HG03558 (cell line): Measurements from ENCODE around the gene ACOT9.
"Not testable (repeated sequence)": the region's sequence is repeated elsewhere in the genome, so short reads cannot be mapped to it uniquely, and the experiment has no call there.

Source experiments
- ATAC-seq: cut with Tn5 transposase; IDR thresholded peaks from one replicate; pipeline ENCODE4 v1.9.1; 2021; ENCODE audit warnings: moderate number of reproducible peaks; ENCODE audit not compliant: unreplicated experiment; ENCODE audit errors: extremely low read depth

ACOT9 gene

DNA sequence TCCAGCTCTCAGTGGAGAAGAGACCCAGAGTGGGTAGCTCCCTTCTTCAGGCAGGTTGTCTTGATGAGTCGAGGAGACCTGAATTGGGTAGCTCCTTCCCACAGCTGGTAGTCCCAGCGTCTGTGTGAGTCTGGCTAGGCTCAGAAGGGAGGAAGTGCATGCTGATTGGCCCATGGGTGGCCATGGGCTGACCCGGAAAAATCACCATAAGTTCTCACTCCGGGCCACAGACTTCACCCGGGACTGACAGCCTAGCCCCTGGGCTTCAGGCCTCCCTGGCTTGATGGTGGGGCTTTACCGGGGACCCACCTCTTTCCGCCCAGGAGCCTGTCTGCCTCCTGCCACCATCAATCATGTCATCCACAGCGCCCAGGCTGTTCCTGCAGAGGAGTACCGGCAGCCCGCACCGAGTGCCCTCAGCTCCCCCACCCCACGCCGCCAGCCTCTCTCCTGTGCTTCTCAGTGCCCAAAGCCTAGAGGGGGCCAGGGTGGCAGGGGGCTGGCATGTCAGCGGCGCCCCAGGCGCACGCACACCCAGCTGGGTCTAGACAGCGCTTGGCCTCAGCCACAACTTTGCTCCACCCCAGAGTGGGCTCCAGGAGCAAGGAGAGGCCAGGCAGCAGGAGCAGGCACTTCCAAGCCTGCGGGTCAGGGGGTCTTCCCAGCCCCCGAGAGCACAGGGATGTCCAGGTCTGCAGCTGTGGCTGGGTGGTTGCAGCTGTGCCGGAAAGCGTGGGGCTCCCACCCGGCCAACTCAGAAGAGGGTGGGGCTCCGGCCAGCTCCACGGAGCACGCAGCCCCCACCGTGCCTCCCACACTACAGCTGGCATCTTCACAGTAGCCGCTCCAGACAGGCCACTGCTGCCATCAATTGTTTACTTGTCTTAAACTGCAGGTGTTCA lies 23.8 kb upstream of the ACOT9 start:
- ATAC-seq = no peak

DNA sequence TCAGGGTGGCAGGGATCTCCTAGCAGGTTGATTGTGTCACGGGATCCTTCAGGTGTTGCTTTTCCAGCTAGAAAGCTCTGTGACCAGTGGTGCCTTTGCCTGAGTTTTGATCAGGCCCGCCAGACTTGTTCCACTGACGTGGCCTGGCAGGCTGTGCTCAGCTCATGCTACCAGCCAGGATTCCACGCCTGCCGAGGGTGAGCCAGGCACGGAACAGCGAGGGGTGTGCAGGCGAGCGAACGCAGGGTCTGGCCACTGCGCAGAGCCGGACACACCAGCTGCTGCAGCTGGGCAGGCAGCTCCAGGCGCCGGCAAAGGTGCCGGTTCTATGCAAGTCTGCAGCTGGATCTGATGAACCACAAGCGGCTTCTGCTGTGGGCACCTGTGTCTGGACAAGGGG lies 22.8 kb upstream of the ACOT9 start:
- ATAC-seq = no peak

DNA sequence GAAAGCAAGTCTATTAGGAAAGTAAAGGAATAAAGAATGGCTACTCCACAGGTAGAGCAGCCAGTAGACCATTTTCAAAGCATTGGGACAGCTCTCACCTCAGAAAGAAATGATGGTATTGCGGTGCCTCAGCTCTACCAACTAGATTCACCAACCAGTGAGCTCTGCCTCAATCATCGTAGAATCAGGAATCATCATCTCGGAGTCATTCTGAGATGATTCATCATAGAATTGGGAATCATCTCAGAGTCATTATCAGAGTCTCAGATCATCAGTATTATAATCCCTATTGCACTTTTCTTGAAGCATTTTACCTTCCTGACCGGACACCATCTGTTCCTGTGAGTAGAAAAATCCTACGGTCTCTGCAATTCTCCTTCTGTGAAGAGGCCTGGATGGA lies 22.4 kb upstream of the ACOT9 start:
- no peak for ATAC-seq

DNA sequence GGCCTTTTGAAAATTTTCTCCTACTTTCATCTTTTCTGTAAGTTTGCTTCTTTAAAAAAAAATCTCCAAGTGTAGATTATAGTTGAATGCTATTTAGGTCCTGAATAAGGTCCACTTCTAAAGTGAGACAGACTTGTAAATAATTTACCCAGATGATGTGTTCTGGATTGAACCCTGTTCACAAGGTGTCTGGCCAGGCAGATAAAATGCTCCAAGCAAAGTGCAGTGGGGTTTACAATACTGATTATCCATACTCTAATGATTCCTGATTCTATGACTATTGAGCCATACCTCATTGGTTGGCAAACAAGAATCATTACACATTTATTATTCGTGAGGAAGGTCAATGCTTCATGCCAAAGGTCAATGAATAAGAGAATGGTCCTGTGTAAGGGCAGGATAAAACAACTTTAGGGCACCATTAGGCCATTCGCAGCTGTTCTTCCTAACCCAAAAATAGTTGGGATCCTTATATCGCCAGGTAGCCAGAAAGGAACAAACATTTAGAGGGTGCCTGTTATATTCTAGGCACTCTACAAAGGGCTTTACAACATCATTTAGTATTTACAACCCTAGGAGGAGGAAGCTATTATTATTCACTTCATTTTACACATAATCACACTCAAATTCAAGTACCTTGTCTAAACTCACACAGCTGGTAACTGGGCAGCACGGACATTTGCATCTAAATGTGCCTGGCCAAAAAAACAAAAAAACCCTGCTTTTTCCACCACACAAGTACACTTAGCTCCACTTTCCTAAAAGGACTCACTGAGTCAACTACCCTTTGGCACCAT lies 21.3 kb upstream of the ACOT9 start:
- no peak for ATAC-seq

DNA sequence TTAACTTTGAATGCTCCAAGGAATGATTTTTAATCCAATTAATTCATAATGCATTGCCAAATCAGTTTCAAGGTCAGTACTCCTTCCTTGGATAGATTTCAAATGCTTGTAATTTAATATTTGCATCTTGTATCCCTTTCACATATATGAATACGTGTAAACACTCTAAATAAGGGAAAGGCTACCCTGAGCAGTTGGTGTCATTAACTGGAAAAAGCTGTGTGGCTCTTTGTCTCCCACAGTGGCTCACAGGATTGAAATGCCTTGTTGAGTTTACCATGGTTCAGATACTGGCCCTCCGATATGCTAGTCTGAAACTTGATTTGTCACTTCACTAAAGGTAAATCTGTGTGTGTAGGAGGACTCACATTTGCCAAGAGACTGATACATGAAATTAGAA lies 16.7 kb upstream of the ACOT9 start:
- no peak for ATAC-seq

DNA sequence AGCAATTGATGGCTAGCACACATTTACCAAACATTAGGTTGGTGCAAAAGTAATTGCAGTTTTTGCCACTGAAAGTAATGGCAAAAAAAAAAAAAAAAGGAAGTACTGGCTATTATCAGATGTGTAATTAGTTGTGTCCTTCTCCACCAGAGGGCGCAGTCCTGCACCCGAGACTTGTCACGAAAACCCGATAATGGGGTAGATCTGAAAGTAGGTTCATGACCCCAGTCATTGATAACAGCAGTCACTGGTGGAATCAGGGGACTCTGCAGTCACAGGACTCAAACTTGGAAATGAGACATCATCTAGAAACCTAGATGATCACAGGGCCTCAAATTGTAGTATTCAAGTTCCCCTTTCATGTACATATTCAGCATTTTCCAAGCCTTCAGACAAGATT lies 13.1 kb upstream of the ACOT9 start:
- ATAC-seq = peak; percentile 79

DNA sequence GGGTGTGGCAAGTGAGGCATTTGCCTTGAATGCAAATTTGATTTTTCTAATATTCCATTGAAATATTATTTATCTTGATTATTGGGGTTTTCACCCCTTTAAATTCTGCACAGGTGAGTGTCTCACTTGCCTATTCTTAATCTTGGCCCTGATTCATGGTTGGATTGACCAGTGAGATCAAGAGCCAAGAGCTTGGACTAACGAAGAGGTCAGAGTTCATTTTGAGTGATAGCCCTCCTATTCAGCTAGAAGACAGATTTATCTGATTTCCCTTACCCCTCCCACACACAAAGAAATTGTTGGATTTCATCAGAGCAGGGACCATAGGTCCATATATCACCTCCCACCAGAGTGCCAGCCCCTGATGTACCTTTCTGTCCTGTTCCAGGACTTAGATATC lies 11.6 kb upstream of the ACOT9 start:
- no peak for ATAC-seq

DNA sequence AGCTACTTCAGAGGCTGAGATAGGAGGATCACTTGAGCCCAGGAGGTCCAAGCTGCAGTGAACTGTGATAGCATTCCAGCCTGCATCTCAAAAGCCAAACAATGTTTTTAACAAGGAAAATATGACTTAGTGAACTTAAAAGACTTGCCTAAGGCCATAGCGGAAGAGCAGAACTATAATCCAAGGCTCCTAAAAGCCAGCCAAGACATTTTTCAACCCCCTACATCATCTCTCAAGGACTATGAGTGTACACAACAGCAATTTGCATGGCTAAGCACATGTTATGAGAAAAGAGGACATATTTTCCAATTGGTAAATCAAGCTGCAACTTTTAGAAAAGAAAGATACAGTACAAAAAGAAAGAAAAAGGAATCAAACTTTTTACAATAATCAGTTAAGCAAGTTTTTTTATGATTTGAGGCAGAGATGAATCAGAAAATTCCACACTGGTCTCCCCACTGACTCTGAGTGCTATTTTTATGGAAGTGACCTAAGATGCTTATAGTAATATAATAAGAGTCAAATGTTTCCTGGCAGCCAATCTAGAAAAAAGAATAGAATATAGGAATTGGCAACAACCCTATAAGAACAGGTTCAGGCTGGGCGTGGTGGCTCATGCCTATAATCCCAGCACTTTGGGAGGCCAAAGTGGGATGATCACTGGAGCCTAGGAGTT lies 9.8 kb upstream of the ACOT9 start:
- ATAC-seq = no peak

DNA sequence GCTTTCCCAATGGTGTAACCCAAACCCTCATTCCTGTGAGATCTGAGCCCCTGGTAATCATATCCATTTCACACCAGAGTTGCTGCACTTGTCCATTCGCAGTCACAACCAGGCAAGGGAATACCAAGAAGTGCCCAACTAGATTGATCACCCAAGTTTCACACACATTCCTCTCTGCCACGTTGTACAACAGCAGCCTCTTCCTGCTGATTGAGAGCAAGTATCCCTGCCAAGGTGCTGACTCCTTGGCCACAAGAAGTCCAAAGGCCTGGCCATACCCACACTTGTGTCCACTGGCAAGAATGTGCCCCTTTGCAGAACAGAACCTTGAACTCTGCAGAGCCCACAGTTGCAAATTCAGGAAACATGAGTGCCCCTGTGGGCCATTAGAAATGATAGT lies 6.5 kb upstream of the ACOT9 start:
- no peak for ATAC-seq

DNA sequence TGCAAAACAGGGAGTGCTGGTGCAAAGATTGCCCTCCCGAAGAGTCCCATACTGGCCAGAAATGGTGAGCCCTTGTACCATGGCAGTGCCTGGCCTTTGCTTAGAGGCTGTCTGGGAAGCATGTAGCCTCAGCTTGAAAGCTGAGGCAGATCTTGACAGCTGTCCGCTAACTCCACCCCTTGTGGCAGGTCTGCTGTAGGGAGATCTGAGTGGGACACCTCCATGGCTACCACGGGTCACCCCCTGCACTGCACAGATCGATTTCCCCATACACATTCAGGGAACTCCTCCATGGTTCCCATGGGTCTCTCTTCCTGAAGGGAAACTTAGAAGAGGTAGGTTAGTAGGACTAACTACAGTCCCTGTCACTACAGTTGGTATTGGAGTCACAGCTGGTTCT lies 6.1 kb upstream of the ACOT9 start:
- ATAC-seq = no peak

DNA sequence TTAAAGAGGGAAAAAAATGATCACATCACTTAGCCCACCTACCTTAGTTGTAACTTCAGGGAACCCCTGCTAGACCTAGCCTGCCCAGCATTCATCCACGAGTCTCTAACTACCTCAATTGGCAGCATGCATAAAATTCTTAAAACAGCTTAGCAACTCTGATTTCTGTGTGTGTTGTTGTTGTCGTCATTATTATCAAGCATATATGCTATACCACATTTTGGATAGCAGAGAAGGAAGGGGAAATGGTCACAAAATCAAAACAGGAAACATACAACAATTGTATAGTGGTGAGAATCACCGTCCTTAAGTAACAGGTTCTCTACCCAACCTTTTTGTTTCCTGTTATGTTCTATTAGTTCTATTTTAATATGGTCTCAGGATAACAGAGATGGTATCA lies 2.7 kb upstream of the ACOT9 start:
- ATAC-seq = no peak

DNA sequence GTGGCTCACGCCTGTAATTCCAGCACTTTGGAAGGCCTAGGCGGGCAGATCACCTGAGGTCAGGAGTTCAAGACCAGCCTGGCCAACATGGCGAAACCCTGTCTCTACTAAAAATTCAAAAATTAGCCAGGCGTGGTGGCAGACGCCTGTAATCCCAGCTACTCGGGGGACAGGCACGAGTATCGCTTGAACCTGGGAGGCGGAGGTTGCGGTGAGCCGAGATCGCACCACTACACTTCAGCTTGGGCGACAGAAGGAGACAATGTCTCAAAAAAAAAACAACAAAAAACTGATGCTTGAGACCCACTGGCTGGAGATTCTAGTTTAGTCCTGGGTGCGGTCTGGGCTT lies 521 bp upstream of the ACOT9 start:
- ATAC-seq = not testable (repeated sequence)

DNA sequence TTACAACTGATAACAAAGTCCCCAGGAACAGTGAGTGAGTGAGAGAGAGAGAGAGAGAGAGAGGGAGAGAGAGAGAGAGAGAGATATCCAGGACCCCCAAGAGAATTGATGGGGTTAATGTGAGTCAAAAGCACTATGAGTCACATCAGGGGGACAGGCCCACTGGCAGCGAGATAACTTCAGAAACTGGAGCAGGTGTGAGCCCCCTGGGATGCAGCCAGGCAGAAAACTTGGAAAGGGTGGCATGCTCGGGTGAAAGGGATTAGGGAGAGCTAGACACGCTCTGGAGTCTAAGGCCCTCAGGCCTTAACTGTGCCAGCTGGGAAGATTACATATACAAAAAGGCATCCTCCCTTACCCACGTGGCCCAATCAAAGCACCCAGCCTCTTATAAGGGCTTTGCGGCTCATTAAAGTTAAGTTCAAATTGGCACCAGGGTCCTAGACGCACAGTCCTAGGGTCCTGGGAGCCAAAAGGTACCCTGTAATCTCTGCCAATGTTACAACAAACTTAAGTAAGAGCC lies 841 bp downstream of the ACOT9 start:
- ATAC-seq = no peak

DNA sequence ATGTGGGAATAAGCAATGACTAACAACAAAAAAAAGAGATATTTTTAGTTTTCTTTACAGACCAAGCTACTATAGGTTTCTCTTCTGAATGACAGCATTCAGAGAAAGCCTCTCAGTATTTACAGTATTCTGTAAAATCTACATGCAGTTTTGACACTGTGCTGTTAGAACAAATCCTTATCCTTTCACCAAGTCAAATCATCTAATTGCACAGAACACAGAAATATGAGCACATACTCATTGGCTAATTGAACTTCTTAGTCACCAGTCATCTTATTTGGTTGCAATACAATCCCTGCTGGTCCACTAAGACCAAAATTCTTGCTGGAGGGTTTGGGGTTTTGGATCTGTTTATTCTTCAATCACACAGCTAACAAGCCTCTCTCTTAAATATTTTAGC lies 5.7 kb downstream of the ACOT9 start:
- no peak for ATAC-seq

DNA sequence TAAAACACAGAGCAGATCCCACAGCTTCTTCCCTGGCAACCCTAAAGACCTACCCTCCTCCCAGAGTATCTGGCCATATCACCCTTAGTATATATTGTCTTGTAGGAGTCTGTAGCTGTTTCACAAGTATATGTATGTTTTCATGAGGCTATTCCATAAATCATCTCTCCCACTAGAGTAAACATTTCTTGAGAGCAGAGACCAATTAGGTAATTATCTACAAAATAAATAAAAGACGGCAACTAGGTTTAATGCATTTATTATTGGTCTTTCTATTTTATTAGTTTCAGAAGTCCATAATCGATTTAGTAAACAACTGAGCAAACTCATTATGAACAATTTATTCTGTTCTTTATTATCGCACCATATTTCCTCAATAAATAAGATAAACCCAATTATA lies 7.0 kb downstream of the ACOT9 start:
- ATAC-seq = no peak

DNA sequence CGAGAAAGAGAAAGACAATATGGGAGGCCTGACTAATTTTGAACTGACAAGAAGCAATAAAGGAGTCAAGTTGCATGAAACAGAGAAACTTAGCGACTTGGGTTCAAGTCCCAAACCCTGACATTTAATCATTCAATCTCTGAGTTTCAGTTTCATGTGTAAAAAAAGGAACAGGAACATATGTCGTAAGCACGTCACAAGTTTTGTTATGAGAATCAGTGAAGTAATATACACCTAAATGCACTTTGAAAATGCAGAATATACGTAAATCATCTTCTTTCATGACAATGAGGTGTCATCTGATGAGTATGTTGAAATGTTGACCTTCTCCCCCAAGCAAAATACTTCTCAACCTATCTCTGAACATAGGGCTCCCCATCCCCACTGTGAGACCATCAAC lies 10.4 kb downstream of the ACOT9 start:
- ATAC-seq = peak; percentile 77

DNA sequence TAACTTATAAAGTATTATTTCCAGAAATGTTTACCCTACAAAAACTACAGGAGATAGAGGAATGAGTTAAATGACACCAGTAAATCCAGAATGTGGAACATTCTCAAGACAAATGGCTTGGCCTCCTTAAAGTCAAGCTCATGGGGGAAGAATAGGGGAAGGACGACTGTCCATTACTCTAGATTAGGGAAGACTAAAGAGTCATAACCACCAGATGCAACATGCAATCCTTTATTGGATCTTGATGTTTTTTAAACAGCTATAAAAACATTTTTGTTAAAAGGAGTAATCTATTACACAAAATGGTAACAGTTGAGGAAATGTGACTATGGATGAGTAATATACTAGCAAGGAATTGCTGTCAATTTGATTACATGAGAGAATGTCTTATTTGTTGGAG lies 11.1 kb downstream of the ACOT9 start:
- no peak for ATAC-seq

DNA sequence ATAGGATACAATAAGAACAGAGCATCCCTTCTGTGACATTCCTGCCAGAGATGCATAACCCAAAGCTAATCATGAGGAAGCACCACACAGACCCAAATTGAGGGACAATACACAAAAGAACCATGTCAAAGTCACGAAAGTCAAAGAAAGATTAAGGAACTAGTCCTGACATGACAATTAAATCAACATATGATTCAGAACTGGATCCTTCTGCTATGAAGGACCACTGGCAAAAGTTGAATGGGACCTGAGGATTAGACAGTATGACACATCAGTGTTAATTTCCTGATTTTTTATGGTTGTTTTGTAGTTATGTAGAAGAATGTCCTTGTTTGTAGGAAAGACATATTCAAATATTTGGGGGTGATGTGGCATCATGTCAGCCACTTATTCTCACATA lies 13.9 kb downstream of the ACOT9 start:
- ATAC-seq = no peak

DNA sequence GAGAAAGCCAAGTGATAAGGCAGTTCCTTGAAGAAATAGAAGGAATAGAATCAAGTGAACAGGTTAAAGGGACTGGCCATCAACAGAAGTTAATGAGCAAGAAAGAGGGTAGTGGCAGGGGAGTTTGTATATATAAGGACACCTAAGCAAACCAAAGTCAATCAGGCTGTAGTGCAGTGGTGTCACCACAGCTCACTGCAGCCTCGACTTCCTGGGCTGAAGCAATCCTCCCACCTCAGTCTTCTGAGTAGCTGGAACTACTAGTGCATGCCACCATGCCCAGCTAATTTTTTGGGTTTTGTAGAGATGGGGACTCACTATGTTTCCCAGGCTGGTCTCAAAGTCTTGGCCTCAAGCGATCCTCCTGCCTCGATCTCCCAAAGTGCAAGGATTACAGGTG lies 15.9 kb downstream of the ACOT9 start:
- ATAC-seq = no peak

DNA sequence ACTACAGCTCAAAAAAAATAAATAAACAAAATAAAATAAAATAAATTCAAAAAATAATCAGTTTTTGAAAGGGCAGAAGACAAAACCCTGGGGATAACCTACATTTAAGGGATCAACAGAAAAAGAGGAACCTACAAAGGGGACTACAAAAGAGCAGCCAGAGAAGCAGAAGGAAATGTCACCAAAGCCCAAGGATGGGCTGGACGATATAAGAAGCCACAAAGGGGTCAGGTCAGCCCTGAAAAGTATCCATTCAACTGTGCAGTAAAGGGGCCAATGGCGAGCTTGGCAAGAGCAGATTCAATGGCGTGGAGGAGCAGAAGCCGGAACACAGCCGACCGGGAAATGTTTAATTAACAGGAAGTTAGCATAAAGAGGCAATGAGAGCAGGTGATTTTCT lies 16.9 kb downstream of the ACOT9 start:
- ATAC-seq = no peak

DNA sequence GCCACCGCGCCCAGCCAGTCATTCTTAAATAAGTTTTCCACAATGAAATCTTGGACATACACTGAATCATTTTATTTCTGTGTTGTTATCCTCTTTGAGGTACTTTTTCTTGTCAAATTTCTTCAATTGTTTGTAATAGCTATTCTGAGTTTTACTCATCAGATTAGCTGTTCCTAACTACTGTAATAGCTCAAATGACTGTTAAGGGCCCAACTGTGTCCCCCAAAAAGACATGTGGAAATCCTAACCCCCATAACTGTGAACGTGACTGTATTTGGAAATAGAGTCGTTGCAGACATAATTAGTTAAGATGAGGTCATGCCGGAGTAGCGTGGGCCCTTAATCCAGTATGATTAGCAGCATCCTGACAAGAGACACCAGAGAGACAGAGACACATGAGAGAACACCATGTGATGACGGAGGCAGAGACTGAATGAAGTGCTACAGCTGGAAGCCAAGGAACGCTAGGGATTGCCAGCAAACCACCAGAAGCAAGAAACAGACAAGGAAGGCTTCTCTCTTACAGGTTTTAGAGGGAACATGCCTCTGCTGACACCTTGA lies 22.9 kb downstream of the ACOT9 start:
- ATAC-seq = no peak
